ENCODE measurements around the gene ZNF33B. TPM values are rescaled to one million over a fixed set of nuclear protein-coding genes. Genes with fewer than 3 reads are reported as not detected.

The ZNF33B gene
- total RNA-seq, 1 experiment from 2014 or later = 21.1 TPM

DNA sequence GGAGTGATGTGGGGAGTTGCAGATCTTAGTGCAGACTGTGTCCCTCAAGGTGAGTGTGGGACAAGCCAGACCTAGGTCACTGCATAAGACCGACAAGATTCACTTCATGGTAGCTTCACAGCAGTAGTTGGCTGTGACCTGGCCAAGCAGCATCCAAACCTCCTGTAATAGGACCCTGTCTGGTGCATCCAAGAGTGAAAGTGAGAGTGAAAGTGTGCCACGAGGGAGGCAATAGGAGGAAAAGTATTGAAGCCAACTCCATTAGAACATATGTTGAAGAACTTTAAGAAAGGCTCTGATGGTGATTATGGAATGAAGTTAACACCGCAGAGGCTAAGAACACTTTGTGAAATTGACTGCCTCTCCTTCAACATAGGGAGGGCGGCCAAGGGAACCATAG, 7.8 kb upstream of the ZNF33B start:
- H3K4me1 ChIP-seq (ENCODE audit: control insufficient read depth in 1 of 2, insufficient read depth in 2 of 2, low read length in 2 of 2) = peaks cover 7 to 8% of the 10 kb centered on the region in 2 experiments; a peak in 3 of 4 replicates
- no peak overlapping the region for H2AFZ ChIP-seq (ENCODE audit: low read depth, low read length, poor library complexity, severe bottlenecking)
- H3K4me2 ChIP-seq (ENCODE audit: low read length) = no peak overlapping the region
- H3K9me3 ChIP-seq (ENCODE audit: control insufficient read depth in 1 of 2, insufficient read depth in 1 of 2, low read depth in 1 of 2, low read length in 2 of 2) = no peaks in the 10 kb centered on the region
- no peak for DNase-seq (ENCODE audit: low read depth, low spot score)
- CTCF ChIA-PET = interaction anchor here (0.6 kb wide), 1 partner anchor 45 kb away, joined by 4 read pairs; no protein-coding TSS in a partner anchor
- no peaks in the 10 kb centered on the region for H3K9me2 ChIP-seq (ENCODE audit: insufficient read depth)
- intact Hi-C loops (cut with micrococcal nuclease) = no loop called here
- no peaks in the 10 kb centered on the region for H3K36me3 ChIP-seq (ENCODE audit: control insufficient read depth in 1 of 2, insufficient read depth in 2 of 2, low read length in 2 of 2)
- H3K27ac ChIP-seq (ENCODE audit: low read depth, low read length) = no peak overlapping the region
- no peaks in the 10 kb centered on the region for H3K27me3 ChIP-seq (ENCODE audit: insufficient read depth, low read length)
- no peak overlapping the region for H3K4me3 ChIP-seq (replicated peaks in 1 of 2; ENCODE audit: low read depth in 1 of 2, low read length in 2 of 2)
- BruUV-seq (replicated peaks) = no TSS peak
- TF ChIP-seq EZH2phosphoT487 (IDR thresholded peaks at IDR 0.05; ENCODE audit: borderline replicate concordance) = no peak
- TF ChIP-seq RAD21 (IDR thresholded peaks at IDR 0.05; ENCODE audit: low read depth) = no peak
- no peak for TF ChIP-seq TCF7L2 (IDR thresholded peaks at IDR 0.05; ENCODE audit: borderline replicate concordance, extremely low read depth, insufficient read depth, insufficient read length)
- TF ChIP-seq CEBPB (IDR thresholded peaks at IDR 0.05; ENCODE audit: low read depth) = no peak
- TF ChIP-seq CTCF (IDR thresholded peaks at IDR 0.05 in 2 of 3, conservative IDR thresholded peaks at IDR 0.05 in 1 of 3; ENCODE audit: borderline replicate concordance in 1 of 3, insufficient read depth in 1 of 3, low read depth in 2 of 3, low read length in 2 of 3) = no peak
- TF ChIP-seq, protein P1, sequence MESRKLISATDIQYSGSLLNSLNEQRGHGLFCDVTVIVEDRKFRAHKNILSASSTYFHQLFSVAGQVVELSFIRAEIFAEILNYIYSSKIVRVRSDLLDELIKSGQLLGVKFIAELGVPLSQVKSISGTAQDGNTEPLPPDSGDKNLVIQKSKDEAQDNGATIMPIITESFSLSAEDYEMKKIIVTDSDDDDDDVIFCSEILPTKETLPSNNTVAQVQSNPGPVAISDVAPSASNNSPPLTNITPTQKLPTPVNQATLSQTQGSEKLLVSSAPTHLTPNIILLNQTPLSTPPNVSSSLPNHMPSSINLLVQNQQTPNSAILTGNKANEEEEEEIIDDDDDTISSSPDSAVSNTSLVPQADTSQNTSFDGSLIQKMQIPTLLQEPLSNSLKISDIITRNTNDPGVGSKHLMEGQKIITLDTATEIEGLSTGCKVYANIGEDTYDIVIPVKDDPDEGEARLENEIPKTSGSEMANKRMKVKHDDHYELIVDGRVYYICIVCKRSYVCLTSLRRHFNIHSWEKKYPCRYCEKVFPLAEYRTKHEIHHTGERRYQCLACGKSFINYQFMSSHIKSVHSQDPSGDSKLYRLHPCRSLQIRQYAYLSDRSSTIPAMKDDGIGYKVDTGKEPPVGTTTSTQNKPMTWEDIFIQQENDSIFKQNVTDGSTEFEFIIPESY (IDR thresholded peaks at IDR 0.05; ENCODE audit: extremely low read depth, insufficient replicate concordance, low read length) = no peak
- TF ChIP-seq, protein P2, sequence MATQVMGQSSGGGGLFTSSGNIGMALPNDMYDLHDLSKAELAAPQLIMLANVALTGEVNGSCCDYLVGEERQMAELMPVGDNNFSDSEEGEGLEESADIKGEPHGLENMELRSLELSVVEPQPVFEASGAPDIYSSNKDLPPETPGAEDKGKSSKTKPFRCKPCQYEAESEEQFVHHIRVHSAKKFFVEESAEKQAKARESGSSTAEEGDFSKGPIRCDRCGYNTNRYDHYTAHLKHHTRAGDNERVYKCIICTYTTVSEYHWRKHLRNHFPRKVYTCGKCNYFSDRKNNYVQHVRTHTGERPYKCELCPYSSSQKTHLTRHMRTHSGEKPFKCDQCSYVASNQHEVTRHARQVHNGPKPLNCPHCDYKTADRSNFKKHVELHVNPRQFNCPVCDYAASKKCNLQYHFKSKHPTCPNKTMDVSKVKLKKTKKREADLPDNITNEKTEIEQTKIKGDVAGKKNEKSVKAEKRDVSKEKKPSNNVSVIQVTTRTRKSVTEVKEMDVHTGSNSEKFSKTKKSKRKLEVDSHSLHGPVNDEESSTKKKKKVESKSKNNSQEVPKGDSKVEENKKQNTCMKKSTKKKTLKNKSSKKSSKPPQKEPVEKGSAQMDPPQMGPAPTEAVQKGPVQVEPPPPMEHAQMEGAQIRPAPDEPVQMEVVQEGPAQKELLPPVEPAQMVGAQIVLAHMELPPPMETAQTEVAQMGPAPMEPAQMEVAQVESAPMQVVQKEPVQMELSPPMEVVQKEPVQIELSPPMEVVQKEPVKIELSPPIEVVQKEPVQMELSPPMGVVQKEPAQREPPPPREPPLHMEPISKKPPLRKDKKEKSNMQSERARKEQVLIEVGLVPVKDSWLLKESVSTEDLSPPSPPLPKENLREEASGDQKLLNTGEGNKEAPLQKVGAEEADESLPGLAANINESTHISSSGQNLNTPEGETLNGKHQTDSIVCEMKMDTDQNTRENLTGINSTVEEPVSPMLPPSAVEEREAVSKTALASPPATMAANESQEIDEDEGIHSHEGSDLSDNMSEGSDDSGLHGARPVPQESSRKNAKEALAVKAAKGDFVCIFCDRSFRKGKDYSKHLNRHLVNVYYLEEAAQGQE (IDR thresholded peaks at IDR 0.05; ENCODE audit: low read depth) = no peak
- no peak for TF ChIP-seq YY1 (IDR thresholded peaks at IDR 0.05; ENCODE audit: extremely low read depth, insufficient replicate concordance, low read depth, low read length)
- no peak for TF ChIP-seq ELF1 (IDR thresholded peaks at IDR 0.05; ENCODE audit: borderline replicate concordance, low read depth)
- no peak for TF ChIP-seq ZNF274 (IDR thresholded peaks at IDR 0.05; ENCODE audit: low read depth, low read length)
- TF ChIP-seq JUND (IDR thresholded peaks at IDR 0.05) = no peak
- TF ChIP-seq SIN3A (IDR thresholded peaks at IDR 0.05; ENCODE audit: low read depth) = no peak
- no peak for TF ChIP-seq POLR2A (IDR thresholded peaks at IDR 0.05; ENCODE audit: borderline replicate concordance, extremely low read depth, insufficient read depth, insufficient read length)
- no peak for TF ChIP-seq ZFX (IDR thresholded peaks at IDR 0.05)
- no peak for TF ChIP-seq SRF (IDR thresholded peaks at IDR 0.05; ENCODE audit: low read depth)
- TF ChIP-seq EGR1 (IDR thresholded peaks at IDR 0.05; ENCODE audit: low read depth) = no peak
- no peak for ATAC-seq
- no peaks in the 10 kb centered on the region for H4K20me1 ChIP-seq (ENCODE audit: insufficient read depth)
- H3K79me2 ChIP-seq (ENCODE audit: insufficient read depth, low read length) = no peaks in the 10 kb centered on the region
- POLR2A ChIA-PET = no interaction called here
- no peak overlapping the region for H3K9ac ChIP-seq (ENCODE audit: low read length)
- RAD21 ChIA-PET (ENCODE audit: low non-redundant PET in 1 of 2, low total read pairs in 2 of 2, uncharacterized antibody in 2 of 2, unreplicated experiment in 2 of 2) = no interaction called here

All from HCT116 (cell line).